Stimulated activated CD4-positive, alpha-beta T cell treated with anti-CD3 and anti-CD28 coated beads, Interleukin-4, amount 100 ng/mL, for 48 hours (primary cell): ENCODE measurements around the gene PTPRD.

Source experiments
- DNase-seq, 2 donors: peaks; one replicate each; pipeline ENCODE4 v3.0.0-alpha.2; 2020; ENCODE audit warnings: low read depth in 2 of 2

Gene PTPRD

DNA sequence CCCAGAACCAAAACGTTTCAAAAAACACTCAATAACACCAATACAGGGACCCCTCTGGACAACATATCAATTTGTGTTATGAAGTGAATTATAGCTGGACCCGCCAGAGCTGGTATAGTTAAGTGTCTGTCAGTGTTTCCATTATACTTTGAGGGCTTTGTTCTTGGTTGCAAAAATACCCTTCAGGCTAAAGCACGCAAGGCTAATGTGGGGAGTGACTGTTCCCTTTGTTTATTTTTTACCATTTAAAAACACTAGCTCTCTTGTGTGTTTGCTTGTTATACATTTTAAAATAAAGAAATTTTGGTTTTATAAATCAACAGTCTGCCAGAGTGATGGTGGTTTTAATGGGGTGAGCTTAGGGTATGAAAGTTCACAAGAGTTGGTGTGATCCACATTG is 859.5 kb downstream of the PTPRD start:
- DNase-seq: no peak

DNA sequence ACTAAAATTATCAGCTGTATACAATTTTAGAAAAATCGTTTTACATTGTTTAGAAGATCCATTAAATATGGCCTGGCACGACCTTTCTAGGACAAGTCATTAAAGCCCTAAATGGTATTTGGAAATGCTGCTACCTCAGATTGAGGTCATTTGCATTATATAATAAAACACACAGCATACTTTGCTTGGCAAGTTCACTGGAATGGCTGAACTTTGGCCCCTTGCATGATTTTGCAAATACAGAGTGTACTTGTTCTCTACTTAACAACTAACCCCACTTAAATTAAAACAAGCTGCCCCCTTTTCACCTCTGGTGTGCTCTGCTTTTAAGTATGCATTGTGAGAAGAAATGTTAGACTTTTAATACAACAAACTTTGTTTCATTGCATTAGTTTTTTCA is 860.1 kb downstream of the PTPRD start:
- no peak for DNase-seq

DNA sequence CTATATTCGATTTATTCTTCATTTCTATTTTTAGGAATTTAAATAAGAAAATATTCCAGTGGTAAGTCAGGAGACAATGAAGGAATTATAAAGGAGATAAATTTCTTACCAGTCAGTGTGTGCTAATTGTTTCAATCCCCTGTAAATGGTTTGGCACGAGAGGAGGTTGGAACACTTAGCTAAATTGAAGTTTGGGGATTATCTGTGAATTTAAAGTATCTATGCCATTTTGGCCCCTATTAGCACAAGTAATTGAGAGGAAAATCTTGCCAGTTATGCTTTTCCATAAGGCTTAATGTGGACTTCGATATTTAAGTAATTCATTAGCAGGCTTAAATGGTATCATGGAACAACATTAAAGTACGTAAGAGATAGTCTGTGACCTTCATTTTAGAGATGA is 860.8 kb downstream of the PTPRD start:
- DNase-seq: no peak

DNA sequence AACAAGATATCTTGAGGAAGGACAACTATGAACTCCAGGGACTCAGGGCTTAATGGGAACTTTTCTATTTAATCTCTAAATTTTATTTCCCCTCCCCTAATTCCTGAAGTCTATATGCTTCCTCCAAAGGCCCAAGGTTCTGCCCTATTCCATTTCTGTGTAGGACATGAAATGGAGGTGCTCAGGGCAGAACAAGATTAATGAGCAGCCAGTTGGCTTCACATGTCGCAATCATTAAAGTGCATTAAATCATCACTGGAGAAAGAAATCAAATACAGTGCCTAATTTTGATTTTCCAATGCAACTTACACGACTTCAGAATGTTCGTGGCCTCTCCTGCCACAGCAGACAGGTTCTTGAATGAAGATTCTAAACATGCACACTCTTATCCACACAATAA is 862.1 kb downstream of the PTPRD start:
- no peak for DNase-seq

DNA sequence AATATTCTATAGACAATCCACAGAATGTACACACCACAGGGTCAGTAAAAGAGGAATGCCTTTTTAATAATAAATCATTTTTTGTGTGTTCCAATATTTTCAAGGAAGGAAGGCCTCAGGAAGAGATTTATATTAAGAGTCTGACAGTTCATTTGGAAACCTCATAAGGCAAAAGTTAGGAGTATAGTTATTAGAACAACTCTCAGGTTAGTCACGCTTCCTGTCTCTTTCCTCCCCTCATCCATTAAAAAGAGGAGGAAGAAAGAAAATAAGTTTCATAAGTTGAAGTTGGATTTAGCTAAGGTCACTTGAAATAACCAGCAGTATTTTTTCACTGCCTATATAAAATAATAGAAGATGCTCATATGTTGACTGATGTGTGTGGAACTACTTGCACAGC is 863.2 kb downstream of the PTPRD start:
- no peak for DNase-seq

DNA sequence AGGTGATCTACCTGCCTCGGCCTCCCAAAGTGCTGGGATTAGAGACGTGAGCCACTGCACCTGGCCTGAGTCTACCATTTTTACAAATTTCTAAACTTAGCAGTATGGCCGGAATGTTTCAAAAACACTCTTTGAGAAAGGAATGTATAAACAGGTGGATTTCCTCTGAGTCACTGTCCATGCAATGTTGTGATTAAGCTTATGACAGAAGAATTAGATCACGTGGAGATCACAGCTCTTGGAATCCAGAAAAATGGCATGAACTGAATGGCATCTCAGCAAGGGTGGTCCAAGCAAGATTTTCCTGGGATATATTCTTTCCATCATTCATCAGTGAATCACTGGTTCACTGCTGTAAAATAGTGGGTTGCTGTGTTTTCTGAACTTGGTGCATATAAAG is 865.0 kb downstream of the PTPRD start:
- no peak for DNase-seq

DNA sequence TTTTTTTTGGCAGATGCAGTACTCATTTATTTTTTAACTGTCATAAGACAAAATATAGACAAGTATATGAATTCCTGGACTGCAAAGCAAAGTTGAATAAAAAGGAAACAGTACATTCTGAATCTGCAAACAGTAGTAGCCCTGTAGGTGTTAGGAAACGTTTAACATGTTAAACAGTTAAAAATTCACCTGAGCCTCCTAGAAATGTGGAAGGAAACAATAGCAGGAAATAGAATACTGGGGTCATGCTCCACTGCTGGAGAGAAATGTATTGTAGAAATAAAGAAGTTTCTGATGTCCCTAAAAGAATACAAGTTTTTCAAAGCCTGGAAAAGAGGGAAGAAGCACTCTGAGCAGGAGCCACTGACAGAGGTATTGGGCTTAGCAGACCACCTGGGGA is 866.0 kb downstream of the PTPRD start:
- DNase-seq: no peak

DNA sequence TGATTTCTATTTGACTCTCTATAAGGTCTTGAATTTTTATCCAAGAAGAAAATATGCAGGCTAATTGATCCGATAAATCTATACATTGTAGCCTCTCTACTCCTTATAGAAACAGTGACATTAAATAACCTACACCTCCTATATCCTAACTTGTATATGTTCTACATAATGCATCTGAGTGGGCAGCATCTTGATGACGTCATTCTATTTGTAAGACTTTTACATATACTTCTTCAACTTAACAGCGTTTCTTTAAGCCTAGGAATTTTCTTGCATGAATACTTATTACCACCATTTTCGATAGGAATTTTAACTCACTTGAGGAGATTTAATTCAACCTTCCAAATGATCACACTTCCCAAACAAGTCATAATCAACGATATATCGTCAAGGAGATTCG is 869.0 kb downstream of the PTPRD start:
- no peak for DNase-seq

DNA sequence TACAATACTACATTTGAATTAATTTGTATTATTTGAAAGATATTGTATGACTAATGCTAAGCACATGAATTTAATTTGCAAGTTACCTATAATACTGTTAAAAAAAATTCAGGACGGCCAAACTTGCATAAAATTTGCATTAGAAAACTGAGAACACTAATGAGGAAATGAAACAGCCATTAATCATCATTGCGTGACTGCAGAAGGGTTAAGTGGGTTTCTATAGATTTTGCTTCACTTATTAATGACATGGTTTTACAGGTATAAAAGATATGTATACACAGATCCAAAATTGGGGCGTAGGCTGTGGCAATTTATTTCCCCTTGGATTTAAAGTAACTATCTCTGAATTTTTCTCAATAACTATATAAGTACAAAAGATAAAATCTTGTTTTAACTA is 882.6 kb downstream of the PTPRD start:
- no peak for DNase-seq

DNA sequence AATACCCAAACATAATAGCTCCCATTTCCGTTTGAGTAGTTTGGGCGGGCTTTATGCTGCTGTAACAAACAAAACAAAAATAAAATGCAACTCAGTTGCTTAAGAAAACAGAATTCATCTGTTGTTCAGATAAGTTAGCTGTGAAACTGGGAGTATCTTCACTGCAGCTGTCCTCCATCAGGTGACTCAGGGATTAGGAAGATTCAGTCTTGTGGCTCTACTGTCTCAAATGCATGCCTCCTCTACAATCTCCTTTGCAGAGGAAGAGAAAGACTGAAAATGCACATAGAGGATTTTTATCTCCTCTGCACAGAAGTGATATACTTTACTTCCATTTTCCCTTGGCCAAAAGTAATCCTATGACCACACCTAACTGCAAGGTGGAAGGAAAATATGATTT is 883.7 kb downstream of the PTPRD start:
- DNase-seq: no peak

DNA sequence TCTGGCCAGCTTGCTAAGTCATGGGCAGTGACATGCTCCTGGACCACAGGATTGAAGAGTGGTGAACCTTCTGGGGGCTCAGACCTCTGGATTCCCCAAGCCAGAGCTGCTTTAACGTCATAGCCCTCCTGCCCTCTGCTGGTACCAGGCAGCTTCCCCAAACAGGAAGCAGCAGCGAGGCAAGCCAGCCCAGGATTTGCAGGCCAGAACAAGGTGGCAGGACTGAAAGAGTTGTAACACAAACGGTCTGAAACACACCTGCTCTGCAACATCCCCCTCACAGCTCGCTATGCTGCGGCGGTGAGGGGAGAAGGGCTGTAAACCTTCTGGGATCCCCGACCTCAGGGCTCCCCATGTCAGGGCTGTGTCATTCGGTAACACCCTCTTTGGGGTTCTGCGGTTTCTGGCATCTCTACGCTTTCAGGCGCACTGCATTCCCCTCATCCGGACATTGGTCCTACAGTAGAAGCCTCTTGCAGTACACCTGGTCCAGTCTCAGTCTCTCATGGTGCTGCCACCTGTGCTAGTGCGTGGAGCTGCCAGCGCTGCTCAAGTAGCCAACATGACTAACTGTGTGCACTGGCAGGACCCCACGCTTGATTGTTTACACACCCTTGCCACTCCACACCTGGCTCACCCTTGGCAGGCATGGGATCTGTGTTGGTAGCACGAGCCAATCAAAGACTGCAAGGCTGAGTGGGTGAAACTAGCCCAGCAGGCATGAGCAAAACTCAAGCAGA is 893.3 kb downstream of the PTPRD start:
- DNase-seq: no peak

DNA sequence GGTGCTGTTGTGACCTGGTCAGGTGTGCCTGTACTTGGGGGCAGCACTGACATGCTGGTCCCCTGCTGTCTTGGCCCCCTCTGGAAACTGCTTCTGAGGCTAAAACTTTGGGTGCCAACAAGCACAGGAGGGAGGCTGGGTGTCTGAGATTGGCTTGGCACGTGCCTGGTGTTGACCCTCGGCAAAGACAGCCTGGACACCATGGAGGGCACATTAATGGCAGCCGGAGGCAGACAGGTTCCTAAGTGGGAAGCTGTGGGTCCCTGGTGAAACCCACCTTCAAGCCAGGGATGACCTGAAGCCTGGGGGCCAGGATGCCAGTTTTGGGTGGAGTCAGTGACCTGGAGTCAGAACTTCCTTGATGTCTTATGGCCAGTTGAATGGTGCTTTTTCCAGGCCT is 894.1 kb downstream of the PTPRD start:
- no peak for DNase-seq

DNA sequence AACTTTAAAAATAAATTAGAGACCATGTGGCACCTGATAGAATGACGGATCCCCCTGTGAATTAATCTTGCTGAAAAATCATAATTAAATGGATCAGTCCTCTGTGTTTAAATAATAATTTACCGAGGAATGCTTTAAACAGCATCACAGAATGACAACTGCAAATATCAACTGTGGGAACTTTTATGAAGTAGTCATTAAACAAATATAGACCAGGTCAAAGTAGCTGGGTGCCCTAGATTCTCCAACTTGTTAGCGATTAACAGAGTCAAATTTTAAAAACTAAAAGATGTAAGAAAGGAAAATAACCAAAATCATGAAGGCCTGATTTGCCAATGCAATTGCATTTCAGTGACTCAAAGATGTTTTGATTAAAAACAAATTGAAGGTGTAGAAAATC is 933.4 kb downstream of the PTPRD start:
- DNase-seq: no peak

DNA sequence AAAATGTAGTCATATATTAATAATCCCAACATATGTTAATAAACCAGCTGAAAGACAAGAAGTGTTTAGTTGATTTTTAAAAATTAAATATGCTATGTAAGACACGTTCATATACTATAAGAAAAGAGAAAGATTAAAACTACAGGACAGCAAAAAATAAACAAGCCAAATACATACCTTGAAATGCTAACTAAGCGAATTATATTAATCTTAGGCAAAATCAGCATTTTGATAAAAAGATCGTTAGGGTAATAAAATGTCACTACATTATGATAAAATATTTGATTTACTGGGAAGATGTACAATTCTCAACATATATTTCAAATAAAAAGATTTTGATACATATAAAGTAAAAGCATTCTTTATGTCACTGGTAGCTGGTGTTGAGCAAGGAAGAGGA is 938.3 kb downstream of the PTPRD start:
- DNase-seq: no peak

DNA sequence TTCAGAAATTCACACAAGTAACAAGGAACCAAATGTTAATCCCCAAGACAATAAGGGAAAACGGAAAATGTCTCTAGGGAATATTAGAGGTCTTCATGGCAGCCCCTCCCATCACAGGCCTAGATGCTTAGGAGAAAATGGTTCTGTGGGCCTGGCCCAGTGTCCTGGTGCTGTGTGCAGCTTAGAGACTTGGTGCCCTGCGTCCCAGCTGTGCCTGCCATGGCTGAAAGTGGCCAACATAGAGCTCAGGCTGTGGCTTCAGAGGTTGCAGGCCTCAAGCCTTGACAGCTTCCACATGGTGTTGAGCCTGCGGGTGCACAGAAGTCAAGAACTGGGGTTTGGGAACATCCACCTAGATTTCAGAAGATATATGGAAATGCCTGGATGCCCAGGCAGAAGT is 942.3 kb downstream of the PTPRD start:
- DNase-seq: no peak

DNA sequence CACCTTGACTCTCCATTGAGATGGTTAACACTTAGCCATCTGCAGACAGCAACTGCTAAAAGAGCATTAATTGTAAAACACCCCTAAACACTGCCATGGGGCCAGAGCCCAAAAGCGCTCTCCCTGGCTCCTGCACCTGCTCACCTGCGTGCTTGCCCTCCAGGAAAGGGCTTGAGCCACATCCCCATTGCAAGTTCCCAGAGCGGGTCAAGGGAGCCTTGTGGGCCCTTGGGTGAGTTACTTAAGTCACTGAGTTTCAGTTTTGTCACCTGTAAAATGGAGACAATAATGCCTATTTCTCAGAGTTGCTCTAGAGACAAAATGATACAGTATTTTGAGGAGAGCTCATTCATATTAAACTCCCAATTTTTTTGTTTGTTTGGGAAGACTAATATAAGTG is 967.8 kb downstream of the PTPRD start:
- DNase-seq: no peak

DNA sequence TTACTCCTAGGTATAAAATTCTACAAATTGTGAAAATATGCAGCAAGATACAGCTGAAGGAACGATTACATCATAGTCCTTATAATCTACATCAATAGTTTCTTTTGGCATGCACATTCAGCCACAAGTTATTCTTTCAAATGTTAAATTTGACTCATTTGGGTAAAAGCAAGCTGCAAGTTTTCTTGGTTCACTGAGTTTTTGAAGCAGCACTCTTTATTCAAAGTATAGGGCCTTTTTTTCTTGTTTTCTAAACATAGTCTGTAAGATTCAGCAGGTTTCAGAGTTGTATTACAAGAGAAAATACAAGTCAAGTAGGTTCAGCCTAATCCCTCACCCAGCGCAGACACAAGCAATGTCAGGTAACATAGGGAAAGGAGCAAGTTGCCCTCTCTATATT is 981.5 kb downstream of the PTPRD start:
- no peak for DNase-seq

DNA sequence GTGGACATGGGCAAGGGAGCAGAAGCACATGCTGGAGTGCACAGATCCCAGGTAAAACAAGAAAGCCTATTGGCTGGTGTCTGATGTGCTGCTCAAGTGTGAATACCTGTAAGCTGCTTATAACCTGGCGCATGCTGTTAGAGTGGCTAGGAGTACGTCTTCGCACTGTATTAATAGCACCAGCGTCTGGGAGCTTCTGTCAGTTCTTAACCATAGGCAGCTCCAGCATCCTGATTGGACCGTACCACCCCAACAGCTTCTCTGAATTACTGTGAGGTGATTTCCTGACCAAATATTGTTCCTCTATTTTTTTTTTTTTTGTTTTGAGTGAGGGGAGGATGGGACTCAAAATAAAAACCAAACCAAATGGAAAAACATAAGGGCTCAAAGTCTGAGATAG is 987.6 kb downstream of the PTPRD start:
- no peak for DNase-seq

DNA sequence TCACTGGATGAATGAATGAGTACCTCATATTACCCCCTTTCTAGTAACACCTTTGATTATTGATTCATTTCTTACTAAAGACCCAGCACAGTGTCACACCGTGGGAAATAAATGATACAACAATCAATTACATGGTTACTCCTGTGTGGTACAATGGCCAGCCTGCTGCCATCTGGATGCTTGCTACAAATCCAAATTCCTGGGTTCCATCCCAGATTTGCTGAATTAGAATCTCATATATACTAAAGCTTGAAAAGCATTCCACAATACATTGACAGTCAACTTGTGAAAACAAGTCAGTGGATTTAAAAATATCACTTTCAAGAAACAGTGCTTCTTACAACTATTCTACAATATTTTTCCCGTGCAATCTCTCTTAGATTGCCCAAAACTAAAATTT is 989.3 kb downstream of the PTPRD start:
- DNase-seq: no peak

DNA sequence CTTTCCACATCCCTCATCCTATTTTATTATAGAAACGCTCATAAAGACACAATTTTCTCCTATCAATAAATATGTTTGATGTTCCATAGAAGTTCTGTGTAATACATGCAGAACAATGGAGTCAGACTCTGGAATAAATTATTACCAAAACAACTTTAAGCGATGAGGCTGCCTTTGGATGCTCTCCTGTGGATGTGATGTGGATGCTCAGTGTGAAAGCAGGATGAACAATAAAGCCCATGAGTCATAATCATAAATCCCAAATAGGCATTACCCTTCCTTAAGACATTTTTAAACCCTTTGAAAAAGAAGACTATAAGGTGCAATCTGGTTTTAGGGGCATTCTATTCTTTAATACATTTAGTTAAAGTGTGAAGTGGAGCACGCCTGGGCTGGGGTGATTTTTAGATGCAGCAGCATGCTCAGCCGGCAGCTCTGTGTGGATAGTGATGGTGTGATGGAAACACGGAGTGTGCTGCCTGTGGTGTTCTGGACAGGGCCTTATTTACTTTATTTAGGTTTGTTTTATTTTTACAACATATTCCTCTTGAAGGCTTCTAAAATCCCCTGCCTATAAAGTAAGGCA is 991.4 kb downstream of the PTPRD start:
- no peak for DNase-seq

DNA sequence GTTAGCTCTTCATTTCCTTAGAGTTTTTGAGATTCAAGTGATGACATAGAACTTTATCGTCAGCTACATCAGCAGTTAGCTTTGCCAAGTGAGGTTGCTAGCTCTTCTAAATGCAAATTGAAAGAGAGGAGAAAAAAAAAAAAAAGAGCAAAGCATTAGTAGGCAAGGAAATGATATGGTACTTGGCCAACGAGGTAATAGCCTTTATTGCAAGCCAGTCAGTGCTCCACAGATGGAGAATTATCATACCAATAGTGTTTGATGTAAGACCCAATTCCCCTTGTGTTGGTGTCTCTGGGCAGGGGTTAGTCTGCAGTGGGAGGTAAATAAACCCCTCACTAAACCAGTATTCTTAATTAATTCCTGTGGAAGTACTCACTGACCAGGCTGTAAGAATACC is 992.1 kb downstream of the PTPRD start:
- DNase-seq: no peak

DNA sequence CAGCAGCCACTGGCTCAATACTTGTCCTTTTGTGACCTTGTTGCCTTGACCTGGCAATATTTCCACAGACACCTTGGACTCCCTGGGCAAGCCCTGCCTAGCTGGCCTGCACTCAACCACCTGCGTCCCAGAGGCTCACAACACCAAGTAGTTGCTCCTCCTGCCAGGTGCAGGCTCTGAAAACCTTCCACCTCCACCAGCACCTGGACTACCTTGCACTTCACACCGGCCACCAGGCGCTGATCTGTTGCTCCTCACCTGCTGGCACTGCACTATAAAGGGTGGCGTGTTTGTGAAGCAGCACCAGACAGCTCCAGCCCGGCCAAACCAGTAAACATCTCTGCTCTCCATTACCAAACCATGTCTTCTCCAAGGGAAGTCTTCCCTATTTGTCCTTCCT is 997.7 kb downstream of the PTPRD start:
- DNase-seq: no peak

DNA sequence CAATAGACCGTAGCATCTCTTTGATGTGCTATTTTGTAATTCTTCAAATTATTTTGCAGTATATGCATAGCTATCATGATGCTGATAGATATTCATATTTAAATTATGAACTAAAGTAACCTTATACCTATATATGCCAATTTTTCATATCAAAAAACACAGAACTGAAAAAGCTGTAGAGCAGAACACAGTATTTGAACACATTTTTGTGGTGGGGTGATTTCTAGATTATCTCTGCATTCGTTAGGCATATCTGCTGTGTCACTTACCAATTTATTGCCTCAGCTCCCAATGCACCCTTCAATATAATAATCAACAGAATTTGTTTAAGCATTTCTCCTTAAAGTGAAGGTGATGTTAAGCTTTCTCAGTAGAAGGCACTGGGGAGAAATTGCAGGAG is 998.2 kb downstream of the PTPRD start:
- no peak for DNase-seq

DNA sequence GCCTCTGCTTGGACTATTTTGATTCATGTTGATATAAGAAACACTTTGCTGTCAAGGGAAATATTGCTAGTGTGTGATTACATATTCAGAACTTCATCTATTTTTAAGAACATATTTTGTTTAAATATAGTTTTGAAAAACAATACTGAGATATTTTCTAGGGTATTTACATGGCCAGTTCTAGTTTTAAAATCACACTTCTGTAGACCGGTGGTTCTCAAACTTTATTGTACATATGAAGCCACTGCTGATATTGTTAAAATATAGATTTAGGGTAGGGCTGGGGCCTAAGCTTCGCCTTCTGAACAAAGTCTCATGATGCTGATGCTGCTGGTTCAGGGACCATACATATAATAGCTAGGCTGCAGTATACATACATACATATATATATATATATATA is 1000.0 kb downstream of the PTPRD start:
- DNase-seq: no peak
